NCI-H146 treated with DMSO at 0.1 percent for 48 hours (cell line): ENCODE data around the gene CDH4.

Experiments
- DNase-seq: peaks from one replicate; lab custom pipeline; 2025; ENCODE audit not compliant: unreplicated experiment; lab: John Stamatoyannopoulos, UW

CDH4 gene

GRCh38 chr20:61544910-61545889, 293.1 kb downstream of the CDH4 start:
- DNase-seq = no peak

GRCh38 chr20:61546641-61547040, 294.6 kb downstream of the CDH4 start:
- no peak for DNase-seq

GRCh38 chr20:61548069-61548468, 296.0 kb downstream of the CDH4 start:
- no peak for DNase-seq

- DNase-seq = no peak
These were observed 297.8 kb downstream of the CDH4 start for GRCh38 chr20:61549865-61550264.

- no peak for DNase-seq
These were observed 299.3 kb downstream of the CDH4 start for GRCh38 chr20:61551401-61551800.

GRCh38 chr20:61554617-61555016, 302.6 kb downstream of the CDH4 start:
- DNase-seq = no peak

GRCh38 chr20:61555566-61555965, 303.5 kb downstream of the CDH4 start:
- no peak for DNase-seq

GRCh38 chr20:61556111-61556510, 304.1 kb downstream of the CDH4 start:
- DNase-seq = no peak

GRCh38 chr20:61556673-61557072, 304.6 kb downstream of the CDH4 start:
- DNase-seq = no peak

GRCh38 chr20:61557621-61558020, 305.6 kb downstream of the CDH4 start:
- no peak for DNase-seq

- no peak for DNase-seq
These were observed 306.7 kb downstream of the CDH4 start for GRCh38 chr20:61558726-61559125.

GRCh38 chr20:61559706-61560315, 307.8 kb downstream of the CDH4 start:
- no peak for DNase-seq

- DNase-seq = no peak
These were observed 308.3 kb downstream of the CDH4 start for GRCh38 chr20:61560361-61560853.

GRCh38 chr20:61561111-61561830, 309.2 kb downstream of the CDH4 start:
- no peak for DNase-seq

GRCh38 chr20:61562491-61562890, 310.4 kb downstream of the CDH4 start:
- DNase-seq = no peak

GRCh38 chr20:61562897-61563504, 310.9 kb downstream of the CDH4 start:
- DNase-seq = no peak

- no peak for DNase-seq
These were observed 312.6 kb downstream of the CDH4 start for GRCh38 chr20:61564628-61565027.

GRCh38 chr20:61565791-61566190, 313.7 kb downstream of the CDH4 start:
- no peak for DNase-seq

- no peak for DNase-seq
These were observed 314.6 kb downstream of the CDH4 start for GRCh38 chr20:61566691-61567090.

GRCh38 chr20:61567204-61567603, 315.1 kb downstream of the CDH4 start:
- no peak for DNase-seq

GRCh38 chr20:61569825-61570224, 317.8 kb downstream of the CDH4 start:
- DNase-seq = no peak
